GM12878 (cell line): Measurements from ENCODE around the gene CD276. TPM values are rescaled to one million over a fixed set of nuclear protein-coding genes. Genes with fewer than 3 reads are reported as not detected.

ENCODE experiments used
- ATAC-seq: fragments of 200-7000 bp; cut with Tn5 transposase; 3 replicates; pipeline ENCODE4 v1.9.1; 2020; ENCODE audit warnings: mild to moderate bottlenecking, moderate library complexity
- BruUV-seq: library from RNA; stranded (reverse); fragments of 400-500 nt; replicated peaks from 2 replicates; lab custom pipeline; 2021; lab: Mats Ljungman, UMichigan
- CTCF ChIA-PET: fragments of 300-600 bp; sonication (Branson Sonifier 250); formaldehyde crosslinking; extraction: SDS; loops from one replicate; lab custom pipeline; 2021; ENCODE audit warnings: inconsistent platforms; lab: Yijun Ruan, JAX
- POLR2A ChIA-PET: fragments of 350-600 bp; formaldehyde crosslinking; extraction: SDS; loops from one replicate; lab custom pipeline; 2021; ENCODE audit warnings: inconsistent platforms; lab: Charles Lee
- RAD21 ChIA-PET: fragments of 300-600 bp; sonication (Branson Sonifier 250); formaldehyde crosslinking; loops from one replicate; lab custom pipeline; 2023; ENCODE audit warnings: antibody characterized with exemption; ENCODE audit not compliant: unreplicated experiment; lab: Charles Lee
- SMC1A ChIA-PET: fragments of 300-600 bp; sonication (Branson Sonifier 250); formaldehyde crosslinking; loops from one replicate; lab custom pipeline; 2023; ENCODE audit not compliant: unreplicated experiment, uncharacterized antibody; lab: Charles Lee
- DNase-seq: peaks from one replicate; pipeline ENCODE4 v3.0.0-alpha.2; 2011; ENCODE audit warnings: low read depth, low spot score
- FAIRE-seq: peaks from 3 replicates; lab custom pipeline; 2011; peaks lifted over from hg19 to GRCh38; lab: Jason Lieb, UNC
- H2AFZ ChIP-seq: 2 replicates; pipeline ENCODE4 v1.6.0; 2011; ENCODE audit warnings: low read depth, low read length, control low read depth; ENCODE audit not compliant: control insufficient read depth
- H3K27ac ChIP-seq: 2 replicates; pipeline ENCODE4 v1.5.1; 2011; ENCODE audit warnings: control low read depth; ENCODE audit not compliant: control insufficient read depth, insufficient read depth
- H3K27me3 ChIP-seq, 2 experiments: replicated peaks in 1 of 2; 2 replicates each; pipeline versions ENCODE4 v1.6.0 to v1.6.1; 2011; ENCODE audit warnings: low read length in 1 of 2; ENCODE audit not compliant: control insufficient read depth in 2 of 2, insufficient read depth in 2 of 2
- H3K36me3 ChIP-seq, 2 experiments: 2 replicates each; pipeline ENCODE4 v1.5.1; 2011; ENCODE audit warnings: low read length in 1 of 2; ENCODE audit not compliant: control insufficient read depth in 2 of 2, insufficient read depth in 2 of 2
- H3K4me1 ChIP-seq: 2 replicates; pipeline ENCODE4 v1.6.1; 2011; ENCODE audit warnings: mild to moderate bottlenecking, low read length, moderate library complexity, mixed read lengths; ENCODE audit not compliant: control insufficient read depth, insufficient read depth
- H3K4me2 ChIP-seq: 2 replicates; pipeline ENCODE4 v1.6.0; 2011; ENCODE audit warnings: control low read depth; ENCODE audit not compliant: control insufficient read depth, insufficient read depth
- H3K4me3 ChIP-seq: fragments of 200-600 bp; sonication (generic); 2 replicates; pipeline ENCODE4 v1.5.1; 2016
- H3K79me2 ChIP-seq: 2 replicates; pipeline ENCODE4 v1.6.0; 2011; ENCODE audit warnings: low read length; ENCODE audit not compliant: control insufficient read depth, insufficient read depth
- H3K9ac ChIP-seq: 2 replicates; pipeline ENCODE4 v1.8.0; 2011; ENCODE audit warnings: low read length, control low read depth, mixed read lengths; ENCODE audit not compliant: control insufficient read depth, insufficient read depth
- H3K9me3 ChIP-seq: replicated peaks from 3 replicates; pipeline ENCODE4 v1.5.1; 2011; ENCODE audit warnings: mild to moderate bottlenecking, low read length; ENCODE audit not compliant: control insufficient read depth, insufficient read depth
- H4K20me1 ChIP-seq: 2 replicates; pipeline ENCODE4 v1.6.0; 2011; ENCODE audit not compliant: control insufficient read depth, insufficient read depth
- ASH2L ChIP-seq: fragments of 300-600, 200-600 bp; sonication (generic); IDR thresholded peaks from 2 replicates; pipeline ENCODE4 v1.6.1; 2017; ENCODE audit warnings: low read depth, mild to moderate bottlenecking, borderline replicate concordance
- ATF7 ChIP-seq: fragments of 450-650 bp; IDR thresholded peaks from 2 replicates; pipeline ENCODE4 v1.6.1; 2016; ENCODE audit warnings: low read depth, mild to moderate bottlenecking
- CREB1 ChIP-seq: IDR thresholded peaks from 2 replicates; pipeline ENCODE4 v1.6.1; 2012; ENCODE audit warnings: low read depth, mild to moderate bottlenecking, inconsistent platforms
- HDAC2 ChIP-seq: fragments of 200-600 bp; sonication (generic); IDR thresholded peaks from 2 replicates; pipeline ENCODE4 v1.6.1; 2017
- HDGF ChIP-seq: fragments of 450-650 bp; IDR thresholded peaks from 2 replicates; pipeline ENCODE4 v1.6.1; 2016; ENCODE audit warnings: antibody characterized with exemption
- JUND ChIP-seq: IDR thresholded peaks from 2 replicates; pipeline ENCODE4 v1.6.1; 2012; ENCODE audit warnings: low read depth, mild to moderate bottlenecking, low read length, improper control_type of control experiment, moderate library complexity
- KDM1A ChIP-seq: fragments of 200-600 bp; sonication (generic); IDR thresholded peaks from 2 replicates; pipeline ENCODE4 v1.6.1; 2016; ENCODE audit warnings: borderline replicate concordance
- MYB ChIP-seq: fragments of 150-350 bp; IDR thresholded peaks from 2 replicates; pipeline ENCODE4 v1.6.1; 2014; ENCODE audit warnings: mild to moderate bottlenecking, low read depth, low read length, borderline replicate concordance
- NFIC ChIP-seq: IDR thresholded peaks from 2 replicates; pipeline ENCODE4 v1.6.1; 2012; ENCODE audit warnings: low read depth, mild to moderate bottlenecking, inconsistent platforms, low read length, moderate library complexity
- PML ChIP-seq: IDR thresholded peaks from 2 replicates; pipeline ENCODE4 v1.6.1; 2012; ENCODE audit warnings: low read length, inconsistent platforms
- POU2F2 ChIP-seq: IDR thresholded peaks from 3 replicates; pipeline ENCODE4 v1.6.1; 2011; ENCODE audit warnings: low read depth, mild to moderate bottlenecking, low read length, borderline replicate concordance
- RB1 ChIP-seq: fragments of 450-650 bp; formaldehyde crosslinking; IDR thresholded peaks from 2 replicates; pipeline ENCODE4 v1.6.1; 2017; ENCODE audit warnings: mild to moderate bottlenecking, borderline replicate concordance
- SMARCA5 ChIP-seq: fragments of 450-650 bp; IDR thresholded peaks from 2 replicates; pipeline ENCODE4 v1.6.1; 2017; ENCODE audit warnings: mild to moderate bottlenecking
- SUPT20H ChIP-seq: IDR thresholded peaks from 2 replicates; pipeline ENCODE4 v1.6.1; 2011; ENCODE audit warnings: low read depth, mild to moderate bottlenecking, low read length, moderate library complexity, borderline replicate concordance; ENCODE audit not compliant: control insufficient read depth
- TCF7 ChIP-seq: IDR thresholded peaks from 2 replicates; pipeline ENCODE4 v1.6.1; 2014; ENCODE audit warnings: antibody characterized with exemption, borderline replicate concordance
- ZBED1 ChIP-seq: IDR thresholded peaks from 2 replicates; pipeline ENCODE4 v1.6.1; 2016; ENCODE audit warnings: borderline replicate concordance
- ZNF24 ChIP-seq: fragments of 450-650 bp; IDR thresholded peaks from 2 replicates; pipeline ENCODE4 v1.6.1; 2017; ENCODE audit warnings: antibody characterized with exemption, mild to moderate bottlenecking
- WGBS: methylation state at CpG from one replicate; pipeline ENCODE4 v1.1.6; 2016; ENCODE audit warnings: low lambda C conversion rate; ENCODE audit not compliant: insufficient replicate concordance, insufficient coverage; ENCODE audit errors: missing lambda C conversion rate; 5-methylcytosine and 5-hydroxymethylcytosine counted together
- in situ Hi-C: fragments of 300-500 bp; cut with MboI; formaldehyde crosslinking; loops from 9 replicates; pipeline ENCODE4 v1.14.3; 2018; ENCODE audit warnings: mixed read lengths
- intact Hi-C: fragments of 100-400 bp; cut with micrococcal nuclease; formaldehyde crosslinking; loops from one replicate; pipeline ENCODE4 v1.14.2; 2022; ENCODE audit not compliant: unreplicated experiment
- polyA plus RNA-seq, 11 experiments: library from polyadenylated mRNA; depleted of rRNA in 4 of 11; unstranded in 6 of 11; stranded (reverse) in 5 of 11; fragments of >200 nt; fragmentation: Nextera tagmentation in 4 of 11; fragmentation: Illumina TruSeq in 1 of 11; extraction: Ambion mirVana in 4 of 11; extraction: Trizol in 1 of 11; gene quantifications; 1 replicate in 1 of 11; 2 replicates in 10 of 11; pipeline versions ENCODE4 v1.2.1 to v1.2.3, GENCODE V29; 2011 to 2016; ENCODE audit warnings: inconsistent platforms in 2 of 11, missing spikeins in 2 of 11, low read depth in 1 of 11
- total RNA-seq, 4 experiments: library from RNA; depleted of rRNA in 3 of 4; stranded (reverse); fragments of >200 nt in 3 of 4; fragmentation: Illumina TruSeq in 1 of 4; extraction: Trizol in 1 of 4; gene quantifications; 2 replicates each; pipeline versions ENCODE4 v1.2.1 to v1.2.3, GENCODE V29; 2013 to 2021
- TF ChIP-seq, protein P1 (sequence below): fragments of 450-650 bp; IDR thresholded peaks from 2 replicates; pipeline ENCODE4 v1.6.1; 2014; ENCODE audit warnings: mild to moderate bottlenecking

Gene CD276
- total and polyA plus RNA-seq, 10 of the 15 experiments (the other 5 are each of a cell fraction or from before 2014, with no cell fraction given): 0.11 to 3.0 (median 1.2) TPM

DNA sequence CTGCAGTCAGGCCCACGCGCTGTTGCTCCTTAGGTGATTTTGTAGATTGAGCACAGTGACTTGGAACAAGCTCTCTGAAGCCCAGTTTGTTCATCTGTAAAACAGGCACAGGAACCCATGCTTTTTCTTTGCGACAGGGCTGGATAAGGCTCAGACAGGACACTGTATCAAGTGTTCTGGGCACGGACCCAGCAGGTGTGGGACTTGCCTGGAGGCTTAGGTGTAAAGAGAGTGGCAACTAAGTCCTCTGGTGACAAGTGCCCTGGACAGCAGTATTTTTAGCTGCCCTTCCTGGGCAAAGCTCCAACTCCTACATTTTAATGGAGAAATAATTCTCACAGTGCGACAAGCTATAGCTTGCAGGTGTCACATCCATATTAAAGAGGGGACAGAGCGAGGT lies 32.2 kb downstream of the CD276 start:
- Histone ChIP-seq H4K20me1 (no peaks in the 10 kb centered on the region), H3K36me3 (no peaks in the 10 kb centered on the region), H3K4me1 (no peaks in the 10 kb centered on the region), H2AFZ (no peak overlapping the region), H3K79me2 (no peaks in the 10 kb centered on the region), H3K4me2 (no peak overlapping the region), H3K4me3 (no peak overlapping the region), H3K9me3 (no peaks in the 10 kb centered on the region), H3K27ac (no peak overlapping the region), H3K9ac (no peak overlapping the region), H3K27me3 (peaks cover 3 to 4% of the 10 kb centered on the region in 2 experiments; a peak in 2 of 4 replicates)
- ChIA-PET CTCF (interaction anchor here (0.6 to 1.4 kb wide), 3 partner anchors 9 to 11 kb away, joined by 3 to 6 read pairs (median 5); no protein-coding TSS in a partner anchor), RAD21 (no interaction called here), SMC1A (no interaction called here), POLR2A (no interaction called here)
- DNase-seq (no peak), ATAC-seq (no peak), FAIRE-seq (no peak)
- intact Hi-C loops: no loop called here
- 41% methylated on average over 6 of the region's 6 CpGs for WGBS
- no TSS peak for BruUV-seq
- in situ Hi-C loops: no loop called here
- TF ChIP-seq SMARCA5 (no peak), ASH2L (no peak), ATF7 (no peak), JUND (no peak), CREB1 (no peak), SUPT20H (no peak), TCF7 (no peak), PML (no peak)

- no TSS peak for BruUV-seq
- CTCF ChIA-PET: no interaction called here
Measured at GRCh38 chr15:73717206-73717605, 33.0 kb downstream of the CD276 start.

More at GRCh38 chr15:73717206-73717605, 33.0 kb downstream of the CD276 start:
- no peaks in the 10 kb centered on the region for H3K36me3 ChIP-seq
- POLR2A ChIA-PET: no interaction called here
- H3K27me3 ChIP-seq: peaks cover 3 to 4% of the 10 kb centered on the region in 2 experiments; a peak in 2 of 4 replicates
- RAD21 ChIA-PET: no interaction called here
- DNase-seq (no peak), ATAC-seq (no peak), FAIRE-seq (no peak)
- no peak overlapping the region for H3K4me3 ChIP-seq
- 15% methylated on average over 3 of the region's 3 CpGs for WGBS
- intact Hi-C loops (no loop called here), in situ Hi-C loops (no loop called here)
- SMC1A ChIA-PET: interaction anchor here (0.6 kb wide), 1 partner anchor 463 kb away, joined by 3 read pairs; no protein-coding TSS in a partner anchor
- H3K4me2 ChIP-seq: no peak overlapping the region
- no peaks in the 10 kb centered on the region for H3K4me1 ChIP-seq
- no peak overlapping the region for H3K27ac ChIP-seq
- H2AFZ ChIP-seq: no peak overlapping the region
- no peak overlapping the region for H3K9ac ChIP-seq
- H3K9me3 ChIP-seq: no peaks in the 10 kb centered on the region
- TF ChIP-seq NFIC (no peak), ZNF24 (no peak), HDGF (no peak), HDAC2 (no peak), MYB (no peak), POU2F2 (no peak), RB1 (no peak), KDM1A (no peak), ZBED1 (no peak)
- TF ChIP-seq, protein P1, sequence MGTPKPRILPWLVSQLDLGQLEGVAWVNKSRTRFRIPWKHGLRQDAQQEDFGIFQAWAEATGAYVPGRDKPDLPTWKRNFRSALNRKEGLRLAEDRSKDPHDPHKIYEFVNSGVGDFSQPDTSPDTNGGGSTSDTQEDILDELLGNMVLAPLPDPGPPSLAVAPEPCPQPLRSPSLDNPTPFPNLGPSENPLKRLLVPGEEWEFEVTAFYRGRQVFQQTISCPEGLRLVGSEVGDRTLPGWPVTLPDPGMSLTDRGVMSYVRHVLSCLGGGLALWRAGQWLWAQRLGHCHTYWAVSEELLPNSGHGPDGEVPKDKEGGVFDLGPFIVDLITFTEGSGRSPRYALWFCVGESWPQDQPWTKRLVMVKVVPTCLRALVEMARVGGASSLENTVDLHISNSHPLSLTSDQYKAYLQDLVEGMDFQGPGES: no peak
- no peaks in the 10 kb centered on the region for H3K79me2 ChIP-seq
- H4K20me1 ChIP-seq: no peaks in the 10 kb centered on the region
